Right renal cortex interstitium (tissue), 3 donors: ENCODE measurements around the gene CNNM3. TPM values are rescaled to one million over a fixed set of nuclear protein-coding genes. Genes with fewer than 3 reads are reported as not detected.
A peak's percentile ranks its signal among the peaks of the same experiment; 100 is the strongest.
"Not testable (repeated sequence)": the region's sequence is repeated elsewhere in the genome, so short reads cannot be mapped to it uniquely, and the experiment has no call there.

Experiments
- DNase-seq, 3 donors: peaks; one replicate each; pipeline ENCODE4 v3.0.0-alpha.2; 2013; ENCODE audit warnings: low read depth in 3 of 3, low spot score in 2 of 3
- polyA plus RNA-seq, 3 donors: library from polyadenylated mRNA; unstranded; fragments of 120-200 nt; gene quantifications; one replicate each; pipeline ENCODE4 v1.2.1, GENCODE V29; 2013; ENCODE audit not compliant: insufficient read length in 3 of 3

Gene CNNM3
- 10 to 100 TPM; 27.9 to 32.5 (median 32.5) TPM for polyA plus RNA-seq

- peak in 2 of 3 donors; percentile 82 to 85 for DNase-seq
Observed at GRCh38 chr2:96816127-96816835, at the start of gene CNNM3. CNNM3 (plus strand) TSS chr2:96816268; CDS start chr2:96816278, 10 bp downstream.

- no peak for DNase-seq
Observed at GRCh38 chr2:96767135-96767871, 48.8 kb upstream of the CNNM3 start.

- no peak for DNase-seq
Observed at GRCh38 chr2:96768083-96768561, 47.9 kb upstream of the CNNM3 start.

- no peak for DNase-seq
Observed at GRCh38 chr2:96769814-96770213, 46.3 kb upstream of the CNNM3 start.

- no peak for DNase-seq
Observed at GRCh38 chr2:96770442-96771202, 45.4 kb upstream of the CNNM3 start.

- DNase-seq = no peak
Observed at GRCh38 chr2:96771796-96772618, 44.1 kb upstream of the CNNM3 start.

- DNase-seq = no peak
Observed at GRCh38 chr2:96772903-96773671, 43.0 kb upstream of the CNNM3 start.

- no peak for DNase-seq
Observed at GRCh38 chr2:96773922-96774321, 42.1 kb upstream of the CNNM3 start.

GRCh38 chr2:96775160-96775559 lies 40.9 kb upstream of the CNNM3 start:
- DNase-seq = no peak

- no peak for DNase-seq
Observed at GRCh38 chr2:96783388-96783787, 32.7 kb upstream of the CNNM3 start.

GRCh38 chr2:96787411-96787810 lies 28.7 kb upstream of the CNNM3 start:
- no peak for DNase-seq

- DNase-seq = no peak
Observed at GRCh38 chr2:96788442-96789244, 27.4 kb upstream of the CNNM3 start.

GRCh38 chr2:96789245-96789617 lies 26.8 kb upstream of the CNNM3 start:
- DNase-seq = no peak

GRCh38 chr2:96792772-96793749 lies 23.0 kb upstream of the CNNM3 start:
- no peak for DNase-seq

- no peak for DNase-seq
Observed at GRCh38 chr2:96795076-96795475, 21.0 kb upstream of the CNNM3 start.

- DNase-seq = not testable (repeated sequence)
Observed at GRCh38 chr2:96796497-96796896, 19.6 kb upstream of the CNNM3 start.

- DNase-seq = no peak
Observed at GRCh38 chr2:96797066-96797625, 18.9 kb upstream of the CNNM3 start.
